Measurements from ENCODE around the gene IQCK.

IQCK gene

GRCh38 chr16:19722269-19722952 is 4.3 kb downstream of the IQCK start:
- DNase-seq, result no peak

- DNase-seq, result no peak
These were observed 4.9 kb downstream of the IQCK start for GRCh38 chr16:19722981-19723380.

GRCh38 chr16:19728636-19728965 is 10.5 kb downstream of the IQCK start:
- DNase-seq, result no peak

DNA sequence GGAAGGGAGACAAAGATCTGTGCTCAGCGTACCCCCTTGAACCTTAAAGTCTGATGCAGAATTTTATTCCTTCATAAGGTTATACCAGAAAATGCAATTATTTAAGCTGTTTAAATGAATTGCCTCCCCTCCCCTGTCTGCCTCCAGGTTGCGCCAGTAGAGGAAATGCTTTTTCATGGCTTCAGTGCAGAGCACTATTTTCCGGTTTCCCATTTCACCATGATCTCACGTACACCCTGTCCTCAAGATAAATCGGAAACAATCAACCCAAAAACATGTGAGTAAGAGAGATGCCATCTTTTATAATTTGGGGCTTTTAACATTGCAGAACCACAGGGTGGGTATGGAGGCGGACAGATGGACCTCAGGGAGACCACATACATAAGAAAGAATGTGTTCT is 15.5 kb downstream of the IQCK start:
- no peak for DNase-seq

GRCh38 chr16:19735074-19735867 is 17.2 kb downstream of the IQCK start:
- DNase-seq, result no peak

DNA sequence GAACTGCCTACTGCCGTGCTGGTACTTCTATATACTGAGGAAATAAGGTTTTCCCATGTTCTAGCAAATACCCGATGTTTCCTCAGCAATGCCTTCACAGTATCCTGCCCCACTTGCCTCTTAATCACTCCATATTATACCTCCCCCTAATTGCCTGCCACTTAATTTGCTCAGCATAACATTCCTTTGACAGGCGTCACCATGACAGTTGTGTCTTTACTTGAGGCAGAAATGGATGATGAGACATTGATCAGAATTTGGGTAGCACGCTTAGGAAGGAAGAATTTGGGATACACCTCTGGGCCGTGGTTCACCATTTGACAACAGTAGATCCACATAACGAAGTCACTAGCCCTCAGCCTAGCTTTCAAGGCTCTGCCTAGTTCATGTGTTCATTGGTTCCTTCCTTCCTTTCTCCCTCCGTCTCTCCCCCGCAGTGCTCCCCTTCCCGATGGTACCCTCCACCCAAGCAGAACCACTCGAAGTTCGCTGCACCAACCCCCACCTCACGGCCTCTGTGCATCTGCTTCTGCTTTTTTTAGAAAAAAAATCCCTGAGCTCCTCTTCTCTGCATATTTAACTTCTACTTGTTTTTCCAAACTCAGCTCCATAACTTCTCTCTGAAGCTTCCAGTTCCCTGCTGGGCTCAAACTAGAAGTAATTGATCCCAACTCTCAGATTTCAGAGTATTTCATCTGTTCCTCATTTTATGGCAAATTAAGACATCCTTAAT is 19.4 kb downstream of the IQCK start:
- DNase-seq, result no peak

- no peak for DNase-seq
These were observed 23.3 kb downstream of the IQCK start for GRCh38 chr16:19741354-19741753.

- DNase-seq, result no peak
These were observed 25.7 kb downstream of the IQCK start for GRCh38 chr16:19743816-19744159.

- DNase-seq, result no peak
These were observed 26.6 kb downstream of the IQCK start for GRCh38 chr16:19744670-19745069.

DNA sequence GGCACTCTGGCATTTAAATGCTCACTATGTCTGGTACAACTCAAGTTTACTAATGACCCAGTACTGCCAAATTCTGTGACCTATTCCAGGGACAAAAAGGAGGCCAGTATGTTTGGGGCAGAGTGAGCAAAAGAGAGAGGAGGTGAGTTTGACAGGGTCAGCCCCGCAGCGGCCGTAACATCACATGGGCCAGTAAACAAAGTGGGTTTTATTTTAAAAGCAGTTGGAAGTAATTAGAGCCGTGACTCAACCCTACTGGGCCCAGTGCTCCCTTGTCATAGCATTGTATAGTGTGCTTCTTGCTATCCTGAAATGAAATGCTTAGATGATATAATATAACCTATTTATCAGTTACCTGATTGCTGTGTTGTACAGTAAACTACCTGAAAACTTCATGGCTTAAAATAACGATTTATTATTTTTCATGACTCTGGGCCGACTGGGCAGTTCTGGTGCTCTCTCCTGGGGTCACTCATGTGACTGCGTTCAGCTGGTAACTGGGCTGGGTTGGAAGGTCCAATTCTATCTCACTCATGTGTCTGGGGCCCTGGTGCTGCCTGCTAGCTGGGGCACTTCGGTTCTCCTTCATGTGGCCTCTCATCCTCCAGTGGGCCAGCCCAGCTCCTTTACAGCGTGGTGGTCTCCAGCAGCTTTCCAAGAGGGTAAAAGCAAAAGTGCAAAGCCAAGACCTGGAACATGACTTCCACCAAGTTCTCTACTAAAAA is 27.4 kb downstream of the IQCK start:
- DNase-seq, result no peak

GRCh38 chr16:19746561-19746960 is 28.5 kb downstream of the IQCK start:
- no peak for DNase-seq

DNA sequence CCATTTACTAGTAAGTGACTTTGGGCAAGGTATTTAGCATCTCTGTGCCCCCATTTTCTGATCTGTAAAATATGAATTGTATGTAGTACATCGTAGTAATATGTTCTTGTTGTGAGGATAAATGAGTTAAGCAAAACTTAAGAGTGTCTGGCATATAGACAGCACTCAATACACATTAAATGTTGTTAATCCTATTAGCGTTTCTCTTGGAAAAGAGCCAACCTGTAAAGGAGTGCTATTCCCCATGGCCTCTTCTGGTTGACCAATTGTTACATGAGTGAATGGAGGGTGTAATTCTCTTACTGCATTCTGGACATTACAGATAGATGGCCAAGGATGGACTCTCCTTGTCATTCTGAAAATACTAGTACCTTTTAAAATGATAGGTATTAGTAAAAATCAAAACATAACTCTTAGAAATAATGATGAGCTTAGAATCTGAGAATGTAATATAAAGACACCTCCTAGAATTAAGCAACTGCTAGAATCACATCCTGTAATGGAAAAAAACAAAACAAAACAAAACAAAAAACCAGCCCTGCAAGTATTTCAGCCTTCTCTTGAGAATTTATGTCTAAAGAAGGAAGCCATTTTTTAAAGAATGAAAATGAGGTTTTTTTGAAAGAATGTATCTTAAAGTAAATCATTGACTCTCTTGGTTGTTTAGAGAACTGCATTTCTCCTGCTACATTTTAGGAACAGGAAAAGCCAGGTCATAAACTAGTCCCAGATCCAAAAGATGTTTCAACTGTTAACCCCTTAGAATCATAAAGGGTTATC is 30.5 kb downstream of the IQCK start:
- no peak for DNase-seq

DNA sequence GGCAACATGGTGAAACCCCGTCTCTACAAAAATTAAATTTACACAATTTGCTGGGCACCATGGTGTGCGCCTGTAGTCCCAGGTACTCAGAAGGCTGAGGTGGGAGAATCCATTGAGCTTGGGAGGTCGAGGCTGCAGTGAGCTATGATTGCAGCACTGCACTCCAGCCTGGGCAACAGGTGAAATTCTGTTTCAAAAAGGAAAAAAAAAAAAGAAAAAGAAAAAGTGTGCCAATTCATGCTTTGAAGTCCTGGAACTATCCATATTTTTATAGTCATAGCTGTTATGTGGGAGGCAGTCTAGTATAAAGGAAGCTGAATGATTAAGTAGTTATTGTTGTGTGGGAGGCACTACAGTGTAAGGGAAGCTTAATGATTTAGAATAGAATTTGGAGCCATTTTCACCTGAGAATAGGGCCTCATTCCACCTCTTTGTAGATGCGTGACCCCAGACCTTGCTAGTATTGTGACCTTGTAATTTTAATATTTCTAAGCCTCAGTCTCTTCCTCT is 31.6 kb downstream of the IQCK start:
- no peak for DNase-seq

DNA sequence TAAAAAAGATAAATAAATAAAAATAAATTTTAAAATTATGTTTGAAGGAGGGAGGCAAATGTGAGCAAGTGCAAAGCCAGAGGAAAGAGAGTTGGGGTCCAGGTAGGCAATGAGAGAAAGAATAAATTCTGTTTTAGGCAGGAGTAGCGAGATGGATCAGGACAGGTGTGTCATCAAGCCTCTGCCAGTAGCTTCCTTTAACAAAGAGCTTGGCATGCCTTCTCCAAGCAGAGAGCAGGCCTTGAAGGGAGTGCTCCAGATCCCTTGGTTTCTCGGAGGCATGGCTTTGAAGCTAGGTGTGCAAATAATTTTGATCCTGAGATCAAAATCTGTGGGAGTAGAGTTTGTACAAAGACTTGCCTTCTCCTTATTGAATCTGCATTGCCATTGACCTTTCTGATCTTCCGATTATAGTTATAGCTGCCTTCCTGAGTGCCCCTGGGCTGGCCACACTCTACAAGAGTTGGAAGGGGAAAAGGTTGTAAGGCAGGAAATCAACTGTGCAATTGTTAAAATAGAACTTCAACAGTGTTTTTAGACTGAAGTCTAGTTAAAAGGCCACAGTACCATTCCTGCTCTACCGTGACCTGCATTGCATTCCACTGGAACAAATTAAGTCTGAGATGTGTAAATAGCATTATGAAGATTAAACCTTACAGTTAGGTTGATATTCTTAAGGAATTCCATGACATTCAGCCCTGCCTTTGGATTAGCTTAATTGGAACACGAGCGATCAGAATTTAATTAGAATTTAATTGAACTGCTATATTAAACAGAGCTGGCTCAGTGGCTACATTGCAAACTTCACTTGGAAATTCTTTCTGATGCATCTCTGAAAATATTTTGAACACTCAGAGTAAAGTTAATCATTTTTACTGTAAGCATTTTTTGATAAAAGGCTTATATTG is 33.7 kb downstream of the IQCK start:
- DNase-seq, result no peak

DNA sequence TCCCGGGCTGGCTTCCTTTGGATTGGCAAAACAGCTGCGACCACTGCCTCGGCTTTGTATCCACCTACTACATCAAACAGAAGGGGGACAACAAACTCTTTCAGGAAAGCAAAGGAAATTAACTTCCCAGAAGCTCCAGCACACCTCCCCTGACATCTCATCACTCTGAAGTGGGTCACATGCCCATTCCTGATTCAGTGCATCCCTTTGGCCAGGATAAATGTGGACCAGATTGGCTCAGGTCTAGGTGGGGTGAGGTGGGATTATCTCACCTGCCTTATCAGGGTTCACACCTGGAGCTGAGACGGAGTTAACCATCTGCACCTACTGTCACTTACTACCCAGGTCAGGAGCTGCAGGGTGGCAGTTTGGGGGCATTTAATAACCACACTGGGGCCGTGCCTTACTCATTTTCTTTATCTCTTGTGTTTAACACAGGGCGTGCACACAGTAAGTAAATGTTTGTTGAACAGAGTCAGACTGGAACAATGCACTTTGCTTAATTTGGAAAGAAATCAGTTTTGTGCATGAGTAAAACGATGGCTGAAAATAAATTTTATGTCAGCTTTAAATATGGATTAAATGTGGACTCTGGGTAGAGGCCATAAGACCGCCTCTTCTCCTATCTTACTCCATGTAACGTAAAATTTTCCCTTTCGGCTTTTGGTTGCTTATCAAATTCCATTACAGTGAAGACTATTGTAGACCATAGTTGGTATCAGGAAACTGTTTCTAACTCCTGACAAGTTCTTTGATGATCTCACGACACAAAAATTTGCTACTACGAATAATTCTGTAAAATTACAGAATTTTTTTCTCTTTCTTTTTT is 36.0 kb downstream of the IQCK start:
- no peak for DNase-seq

DNA sequence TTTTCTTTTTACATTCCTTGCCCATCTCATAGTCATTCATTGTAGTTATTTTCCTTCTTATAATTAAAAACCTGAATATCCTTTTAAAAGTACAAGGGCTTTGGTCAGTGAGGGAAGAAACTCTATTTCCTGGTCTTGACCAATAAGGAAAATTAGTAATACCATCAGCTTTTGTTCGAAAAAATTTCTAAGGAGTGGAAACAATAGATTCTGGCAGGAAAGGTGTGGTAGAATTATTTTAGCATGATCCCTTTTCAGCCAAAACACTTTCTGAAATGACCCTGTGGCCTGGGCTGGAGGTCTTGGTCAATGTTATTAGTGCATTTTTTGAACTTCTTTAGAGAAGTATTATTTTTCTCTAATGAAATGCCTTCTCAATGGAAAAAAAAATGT is 36.6 kb downstream of the IQCK start:
- no peak for DNase-seq

GRCh38 chr16:19755268-19755667 is 37.2 kb downstream of the IQCK start:
- DNase-seq, result no peak

DNA sequence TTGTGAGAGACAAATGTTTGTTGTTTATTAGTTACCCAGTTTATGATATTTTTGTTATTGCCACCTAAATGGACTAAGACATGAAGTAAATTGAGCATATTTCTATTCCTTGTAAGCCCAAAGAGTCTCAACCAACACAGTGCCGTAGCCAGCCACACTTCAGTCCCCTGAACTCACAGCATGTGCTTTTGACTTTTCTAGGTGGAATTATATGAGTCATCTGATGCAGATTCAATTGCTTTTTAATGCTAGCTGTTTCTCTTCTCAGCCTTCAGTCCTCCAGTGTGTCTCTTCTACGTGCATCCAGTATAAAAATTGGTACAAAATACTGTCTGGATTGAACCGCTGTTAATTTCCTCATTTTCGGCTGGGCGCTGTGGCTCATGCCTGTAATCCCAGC is 39.0 kb downstream of the IQCK start:
- no peak for DNase-seq

DNA sequence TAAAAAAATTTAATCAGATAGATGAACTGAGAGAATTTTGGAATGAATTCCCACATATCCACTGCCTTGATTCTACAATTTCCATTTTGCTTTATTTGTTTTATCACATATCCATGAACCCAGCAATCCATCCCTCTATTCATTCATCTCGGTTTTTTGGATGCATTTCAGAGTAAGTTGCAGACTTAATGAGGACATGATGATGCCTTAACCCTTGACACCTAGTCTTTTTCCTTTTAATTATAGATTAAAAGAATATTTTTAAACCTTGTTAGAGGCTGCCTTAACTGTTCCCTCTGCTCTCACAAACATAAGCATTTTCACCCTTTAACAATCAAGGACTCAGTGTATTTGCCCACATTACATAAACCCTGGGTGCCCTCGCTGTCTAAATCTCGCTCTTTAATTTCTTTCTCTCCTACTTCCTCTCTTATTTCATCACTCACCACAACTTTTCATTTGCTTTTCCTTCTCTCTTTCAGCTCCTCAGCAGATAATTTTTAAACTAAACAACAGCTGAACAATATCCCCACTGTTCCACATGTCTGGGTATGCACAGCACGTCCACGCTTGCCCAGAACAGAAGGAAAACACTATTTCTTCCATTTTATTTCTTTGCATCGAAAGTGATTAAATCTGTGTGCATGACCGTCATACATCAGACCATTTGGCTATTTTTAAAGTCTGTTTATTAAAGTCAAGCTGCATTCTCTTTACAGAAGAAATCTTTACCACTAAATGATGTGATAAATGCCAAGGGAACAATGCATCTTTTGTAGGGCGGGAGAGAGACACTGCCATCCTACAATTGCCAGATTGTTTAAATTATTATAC is 39.9 kb downstream of the IQCK start:
- no peak for DNase-seq
